Caco-2 (cell line): ENCODE data around the gene ASCL5. TPM values are rescaled to one million over a fixed set of nuclear protein-coding genes. Genes with fewer than 3 reads are reported as not detected.

Source experiments
- BruUV-seq: library from RNA; stranded (reverse); fragments of 400-500 nt; replicated peaks from 2 replicates; lab custom pipeline; 2021; lab: Mats Ljungman, UMichigan
- CTCF ChIA-PET: fragments of 300-600 bp; sonication (Branson Sonifier 250); formaldehyde crosslinking; loops from one replicate; lab custom pipeline; 2022; ENCODE audit warnings: antibody characterized with exemption; lab: Charles Lee
- POLR2A ChIA-PET: fragments of 300-600 bp; sonication (Branson Sonifier 250); formaldehyde crosslinking; loops from one replicate; lab custom pipeline; 2022; ENCODE audit warnings: antibody characterized with exemption; lab: Charles Lee
- DNase-seq, 2 experiments: peaks; one replicate each; pipeline versions ENCODE4 v3.0.0 to v3.0.0-alpha.2; 2020 to 2022
- H3K27me3 ChIP-seq: replicated peaks from 2 replicates; pipeline ENCODE4 v1.6.0; 2011; ENCODE audit warnings: low read length; ENCODE audit not compliant: control insufficient read depth, insufficient read depth
- H3K36me3 ChIP-seq: 2 replicates; pipeline ENCODE4 v1.5.1; 2011; ENCODE audit warnings: low read length; ENCODE audit not compliant: control insufficient read depth, insufficient read depth
- H3K4me1 ChIP-seq: fragments of 250-450 bp; sonication (Bioruptor Pico); 2 replicates; pipeline ENCODE4 v1.5.1; 2020; ENCODE audit warnings: mild to moderate bottlenecking
- H3K4me3 ChIP-seq: 2 replicates; pipeline ENCODE4 v1.5.1; 2011; ENCODE audit warnings: low read depth, mild to moderate bottlenecking, control low read depth, low read length
- H3K9me3 ChIP-seq: fragments of 250-450 bp; sonication (Bioruptor Pico); 2 replicates; pipeline ENCODE4 v1.5.1; 2020; ENCODE audit warnings: mild to moderate bottlenecking, moderate library complexity
- H3K27ac Mint-ChIP-seq: one replicate; pipeline ENCODE4 v1.8.0; 2022; ENCODE audit warnings: mixed read lengths; ENCODE audit not compliant: unreplicated experiment
- H3K27me3 Mint-ChIP-seq: one replicate; pipeline ENCODE4 v1.8.0; 2022; ENCODE audit warnings: mixed read lengths; ENCODE audit not compliant: insufficient read depth, unreplicated experiment
- H3K36me3 Mint-ChIP-seq: one replicate; pipeline ENCODE4 v1.8.0; 2022; ENCODE audit warnings: mild to moderate bottlenecking, mixed read lengths; ENCODE audit not compliant: insufficient read depth, unreplicated experiment
- H3K4me1 Mint-ChIP-seq: one replicate; pipeline ENCODE4 v1.8.0; 2022; ENCODE audit warnings: low read depth, mixed read lengths; ENCODE audit not compliant: unreplicated experiment
- H3K4me3 Mint-ChIP-seq: one replicate; pipeline ENCODE4 v1.8.0; 2022; ENCODE audit warnings: mild to moderate bottlenecking, moderate library complexity, mixed read lengths; ENCODE audit not compliant: unreplicated experiment
- H3K9me3 Mint-ChIP-seq: one replicate; pipeline ENCODE4 v1.8.0; 2022; ENCODE audit warnings: mixed read lengths; ENCODE audit not compliant: unreplicated experiment
- intact Hi-C: fragments of 100-400 bp; cut with micrococcal nuclease; formaldehyde crosslinking; loops from one replicate; pipeline ENCODE4 v1.10.0; 2022; ENCODE audit not compliant: unreplicated experiment
- total RNA-seq: library from RNA; stranded (reverse); gene quantifications from 2 replicates; pipeline ENCODE4 v1.2.3, GENCODE V29; 2022
- TF ChIP-seq, protein P1 (sequence below), 2 experiments: fragments of 200-600 bp in 1 of 2; IDR thresholded peaks; 1 replicate in 1 of 2; 2 replicates in 1 of 2; pipeline versions ENCODE4 v1.5.1 to v1.8.0; 2011 to 2022; ENCODE audit warnings: antibody characterized with exemption in 1 of 2, control low read depth in 1 of 2, inconsistent platforms in 1 of 2, low read depth in 1 of 2, low read length in 1 of 2, mild to moderate bottlenecking in 1 of 2, moderate library complexity in 1 of 2; ENCODE audit not compliant: insufficient read depth in 1 of 2, severe bottlenecking in 1 of 2, unreplicated experiment in 1 of 2

Gene ASCL5
- total RNA-seq, 1 experiment from 2014 or later, result 0.48 TPM

DNA sequence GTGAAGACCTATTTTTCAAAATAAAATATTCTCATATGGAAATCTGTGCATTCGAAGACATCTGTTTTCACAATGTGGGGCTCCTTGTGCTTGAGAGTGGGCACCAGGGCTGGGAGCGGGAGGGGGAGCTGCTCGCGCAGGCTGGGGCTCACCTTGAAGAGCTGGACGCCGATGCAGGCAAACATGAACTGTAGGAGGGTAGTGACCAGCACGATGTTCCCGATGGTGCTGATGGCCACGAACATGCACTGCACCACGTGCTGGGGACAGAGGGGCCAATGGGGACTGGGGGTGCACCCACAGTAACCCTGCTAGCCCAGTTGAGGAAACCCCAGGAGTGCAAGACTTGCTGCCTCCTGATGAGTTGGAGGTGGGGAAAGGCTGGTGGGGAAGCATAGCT lies 61.3 kb downstream of the ASCL5 start:
- no peak overlapping the region for H3K4me3 ChIP-seq
- CTCF ChIA-PET, result no interaction called here
- intact Hi-C loops, result no loop called here
- no peaks in the 10 kb centered on the region for H3K27me3 Mint-ChIP-seq
- H3K9me3 Mint-ChIP-seq, result no peaks in the 10 kb centered on the region
- H3K36me3 ChIP-seq, result no peaks in the 10 kb centered on the region
- POLR2A ChIA-PET, result no interaction called here
- H3K27me3 ChIP-seq, result no peaks in the 10 kb centered on the region
- H3K9me3 ChIP-seq, result no peaks in the 10 kb centered on the region
- TF ChIP-seq, protein P1, sequence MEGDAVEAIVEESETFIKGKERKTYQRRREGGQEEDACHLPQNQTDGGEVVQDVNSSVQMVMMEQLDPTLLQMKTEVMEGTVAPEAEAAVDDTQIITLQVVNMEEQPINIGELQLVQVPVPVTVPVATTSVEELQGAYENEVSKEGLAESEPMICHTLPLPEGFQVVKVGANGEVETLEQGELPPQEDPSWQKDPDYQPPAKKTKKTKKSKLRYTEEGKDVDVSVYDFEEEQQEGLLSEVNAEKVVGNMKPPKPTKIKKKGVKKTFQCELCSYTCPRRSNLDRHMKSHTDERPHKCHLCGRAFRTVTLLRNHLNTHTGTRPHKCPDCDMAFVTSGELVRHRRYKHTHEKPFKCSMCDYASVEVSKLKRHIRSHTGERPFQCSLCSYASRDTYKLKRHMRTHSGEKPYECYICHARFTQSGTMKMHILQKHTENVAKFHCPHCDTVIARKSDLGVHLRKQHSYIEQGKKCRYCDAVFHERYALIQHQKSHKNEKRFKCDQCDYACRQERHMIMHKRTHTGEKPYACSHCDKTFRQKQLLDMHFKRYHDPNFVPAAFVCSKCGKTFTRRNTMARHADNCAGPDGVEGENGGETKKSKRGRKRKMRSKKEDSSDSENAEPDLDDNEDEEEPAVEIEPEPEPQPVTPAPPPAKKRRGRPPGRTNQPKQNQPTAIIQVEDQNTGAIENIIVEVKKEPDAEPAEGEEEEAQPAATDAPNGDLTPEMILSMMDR (IDR thresholded peaks at IDR 0.05; ENCODE audit: insufficient read depth in 1 of 2, low read depth in 1 of 2, low read length in 1 of 2, severe bottlenecking in 1 of 2, unreplicated experiment in 1 of 2), result no peak
- no peak for DNase-seq
- no peaks in the 10 kb centered on the region for H3K36me3 Mint-ChIP-seq
- no peaks in the 10 kb centered on the region for H3K4me1 ChIP-seq
- H3K4me3 Mint-ChIP-seq, result no peak overlapping the region
- no peaks in the 10 kb centered on the region for H3K4me1 Mint-ChIP-seq
- BruUV-seq, result no TSS peak
- H3K27ac Mint-ChIP-seq, result no peak overlapping the region

DNA sequence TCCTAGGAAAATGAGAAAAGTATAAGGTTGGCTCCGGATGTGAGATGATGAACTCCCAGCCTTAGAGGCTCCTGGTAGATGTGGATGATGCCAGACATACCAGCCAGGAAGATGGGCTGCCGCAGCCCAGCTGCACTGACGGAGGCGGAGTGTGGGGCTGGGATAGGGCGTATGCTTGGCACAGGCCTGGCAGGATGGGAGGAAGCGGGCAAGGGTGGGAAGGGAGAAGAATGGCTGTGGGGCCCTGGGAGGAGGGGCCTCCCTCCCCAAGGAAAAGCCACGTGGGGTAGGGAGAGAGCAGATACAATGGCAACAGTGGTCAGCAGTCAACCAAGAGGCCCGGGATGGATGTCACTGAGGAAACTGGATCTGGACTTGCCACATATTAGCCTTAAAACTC lies 62.2 kb downstream of the ASCL5 start:
- no peaks in the 10 kb centered on the region for H3K36me3 ChIP-seq
- no TSS peak for BruUV-seq
- Mint-ChIP-seq H3K4me1 (no peaks in the 10 kb centered on the region), H3K9me3 (no peaks in the 10 kb centered on the region), H3K4me3 (no peak overlapping the region), H3K36me3 (no peaks in the 10 kb centered on the region), H3K27me3 (no peaks in the 10 kb centered on the region), H3K27ac (no peak overlapping the region)
- no peak overlapping the region for H3K4me3 ChIP-seq
- TF ChIP-seq, protein P1 (IDR thresholded peaks at IDR 0.05; ENCODE audit: insufficient read depth in 1 of 2, low read depth in 1 of 2, low read length in 1 of 2, severe bottlenecking in 1 of 2, unreplicated experiment in 1 of 2), result no peak
- intact Hi-C loops, result no loop called here
- DNase-seq, result no peak
- POLR2A ChIA-PET, result no interaction called here
- 0 out of 2 replicates have a peak, but pooled peaks cover 7% of the 10 kb centered on the region for H3K4me1 ChIP-seq
- CTCF ChIA-PET, result no interaction called here
- no peaks in the 10 kb centered on the region for H3K9me3 ChIP-seq
- H3K27me3 ChIP-seq, result no peaks in the 10 kb centered on the region

Other genes with a start within 250 kb of the ASCL5 start
- gene INAVA, start 232.3 kb downstream of the ASCL5 start, total RNA-seq, result 112 and 123 TPM in 2 replicates
- gene KIF21B, start 103.5 kb downstream of the ASCL5 start, total RNA-seq, result 2.4 and 2.6 TPM in 2 replicates
- gene CACNA1S, start 14.8 kb downstream of the ASCL5 start, total RNA-seq, result 0.07 TPM in 2 replicates
- gene TMEM9, start 27.3 kb upstream of the ASCL5 start, total RNA-seq, result 111 and 125 TPM in 2 replicates
- gene IGFN1, start 63.6 kb upstream of the ASCL5 start, total RNA-seq, result 0.23 TPM in 1 of 2 replicates, not detected in the other
- 0.05 TPM in 1 of 2 replicates, not detected in the other for gene PKP1, start 156.3 kb upstream of the ASCL5 start, total RNA-seq